Natural killer cell (primary cell): ENCODE data around the gene PTTG1. TPM values are rescaled to one million over a fixed set of nuclear protein-coding genes. Genes with fewer than 3 reads are reported as not detected.

Source experiments
- ATAC-seq, 3 donors: fragments of 150-1000 bp in 2 of 3; fragments of 200-7000 bp in 1 of 3; cut with Tn5 transposase; 1 replicate in 1 of 3; 2 replicates in 2 of 3; pipeline ENCODE4 v1.10.0; 2021; ENCODE audit warnings: mild to moderate bottlenecking in 2 of 3, moderate library complexity in 2 of 3
- DNase-seq, 2 donors: peaks; one replicate each; pipeline versions ENCODE4 v3.0.0 to v3.0.0-alpha.2; 2013 to 2021; ENCODE audit warnings: mixed read lengths in 1 of 2
- H3K27ac ChIP-seq: one replicate; pipeline ENCODE4 v1.5.1; 2013; ENCODE audit warnings: mild to moderate bottlenecking, low read length
- H3K27me3 ChIP-seq: one replicate; pipeline ENCODE4 v1.6.1; 2013; ENCODE audit warnings: low read length; ENCODE audit not compliant: control insufficient read depth, insufficient read depth
- H3K36me3 ChIP-seq: one replicate; pipeline ENCODE4 v1.6.1; 2013; ENCODE audit warnings: low read length; ENCODE audit not compliant: control insufficient read depth, insufficient read depth
- H3K4me1 ChIP-seq: one replicate; pipeline ENCODE4 v1.6.1; 2013; ENCODE audit warnings: low read length; ENCODE audit not compliant: control insufficient read depth, insufficient read depth
- H3K4me3 ChIP-seq: one replicate; pipeline ENCODE4 v1.5.1; 2013; ENCODE audit warnings: low read length
- H3K9me3 ChIP-seq: one replicate; pipeline ENCODE4 v1.6.1; 2013; ENCODE audit warnings: low read length; ENCODE audit not compliant: control insufficient read depth, insufficient read depth
- H3K27ac Mint-ChIP-seq, 2 donors: one replicate each; pipeline ENCODE4 v1.8.0; 2022; ENCODE audit warnings: mild to moderate bottlenecking in 2 of 2, mixed read lengths in 2 of 2, moderate library complexity in 1 of 2
- H3K27me3 Mint-ChIP-seq, 2 donors: one replicate each; pipeline ENCODE4 v1.8.0; 2022; ENCODE audit warnings: low read depth in 2 of 2, mixed read lengths in 2 of 2
- H3K36me3 Mint-ChIP-seq: one replicate; pipeline ENCODE4 v1.8.0; 2022; ENCODE audit warnings: mixed read lengths
- H3K4me1 Mint-ChIP-seq, 2 donors: one replicate each; pipeline ENCODE4 v1.8.0; 2022; ENCODE audit warnings: mixed read lengths in 2 of 2
- H3K4me3 Mint-ChIP-seq: one replicate; pipeline ENCODE4 v1.8.0; 2022; ENCODE audit warnings: mild to moderate bottlenecking, moderate library complexity, mixed read lengths
- H3K9me3 Mint-ChIP-seq, 2 donors: one replicate each; pipeline ENCODE4 v1.8.0; 2022; ENCODE audit warnings: mixed read lengths in 2 of 2
- WGBS: methylation state at CpG from one replicate; pipeline ENCODE4 v1.1.7; 2013; ENCODE audit warnings: missing lambda C conversion rate; ENCODE audit not compliant: insufficient coverage; 5-methylcytosine and 5-hydroxymethylcytosine counted together
- intact Hi-C: fragments of 100-400 bp; cut with micrococcal nuclease; formaldehyde crosslinking; loops from one replicate; pipeline ENCODE4 v1.14.2; 2022
- total RNA-seq, 4 donors: library from RNA; stranded (reverse); fragments of 120-200 nt in 1 of 4; gene quantifications; one replicate each; pipeline versions ENCODE4 v1.2.3 to v1.2.4, GENCODE V29; 2013 to 2022
- TF ChIP-seq, protein P1 (sequence below): fragments of 200-600 bp; IDR thresholded peaks from one replicate; pipeline ENCODE4 v1.8.0; 2022; ENCODE audit warnings: antibody characterized with exemption

PTTG1 gene
- total RNA-seq, 3 donors from 2014 or later (not counting 1 experiment from before 2014, with no cell fraction given) = 11.7 to 14.8 (median 12.1) TPM

- H3K36me3 ChIP-seq = no peaks in the 10 kb centered on the region
- no peaks in the 10 kb centered on the region for H3K9me3 ChIP-seq
- intact Hi-C loops = no loop called here
- no peaks in the 10 kb centered on the region for H3K4me1 ChIP-seq
- DNase-seq (no peak), ATAC-seq (no peak)
- 97% methylated on average over 2 of the region's 2 CpGs for WGBS
- Mint-ChIP-seq H3K4me1 (peaks cover 0 to 11% of the 10 kb centered on the region in 2 donors), H3K4me3 (no peak overlapping the region), H3K9me3 (no peaks in the 10 kb centered on the region), H3K27ac (no peak overlapping the region), H3K27me3 (peaks cover 8 to 12% of the 10 kb centered on the region in 2 donors), H3K36me3 (no peaks in the 10 kb centered on the region)
- TF ChIP-seq, protein P1, sequence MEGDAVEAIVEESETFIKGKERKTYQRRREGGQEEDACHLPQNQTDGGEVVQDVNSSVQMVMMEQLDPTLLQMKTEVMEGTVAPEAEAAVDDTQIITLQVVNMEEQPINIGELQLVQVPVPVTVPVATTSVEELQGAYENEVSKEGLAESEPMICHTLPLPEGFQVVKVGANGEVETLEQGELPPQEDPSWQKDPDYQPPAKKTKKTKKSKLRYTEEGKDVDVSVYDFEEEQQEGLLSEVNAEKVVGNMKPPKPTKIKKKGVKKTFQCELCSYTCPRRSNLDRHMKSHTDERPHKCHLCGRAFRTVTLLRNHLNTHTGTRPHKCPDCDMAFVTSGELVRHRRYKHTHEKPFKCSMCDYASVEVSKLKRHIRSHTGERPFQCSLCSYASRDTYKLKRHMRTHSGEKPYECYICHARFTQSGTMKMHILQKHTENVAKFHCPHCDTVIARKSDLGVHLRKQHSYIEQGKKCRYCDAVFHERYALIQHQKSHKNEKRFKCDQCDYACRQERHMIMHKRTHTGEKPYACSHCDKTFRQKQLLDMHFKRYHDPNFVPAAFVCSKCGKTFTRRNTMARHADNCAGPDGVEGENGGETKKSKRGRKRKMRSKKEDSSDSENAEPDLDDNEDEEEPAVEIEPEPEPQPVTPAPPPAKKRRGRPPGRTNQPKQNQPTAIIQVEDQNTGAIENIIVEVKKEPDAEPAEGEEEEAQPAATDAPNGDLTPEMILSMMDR = no peak
- H3K27me3 ChIP-seq = no peaks in the 10 kb centered on the region
- H3K4me3 ChIP-seq = no peak overlapping the region
- no peak overlapping the region for H3K27ac ChIP-seq
Measured at GRCh38 chr5:160451281-160451680, 29.6 kb downstream of the PTTG1 start.

- H3K4me1 ChIP-seq = no peaks in the 10 kb centered on the region
- H3K4me3 ChIP-seq = no peak overlapping the region
- DNase-seq (no peak), ATAC-seq (no peak)
- no peaks in the 10 kb centered on the region for H3K9me3 Mint-ChIP-seq
- no peaks in the 10 kb centered on the region for H3K36me3 Mint-ChIP-seq
- H3K27ac Mint-ChIP-seq = no peak overlapping the region
- TF ChIP-seq, protein P1 = no peak
- intact Hi-C loops = no loop called here
- H3K36me3 ChIP-seq = no peaks in the 10 kb centered on the region
- H3K27me3 ChIP-seq = no peaks in the 10 kb centered on the region
- no peaks in the 10 kb centered on the region for H3K9me3 ChIP-seq
- H3K27ac ChIP-seq = no peak overlapping the region
- H3K4me3 Mint-ChIP-seq = no peak overlapping the region
- peaks cover 0 to 14% of the 10 kb centered on the region in 2 donors for H3K4me1 Mint-ChIP-seq
- peaks cover 8 to 17% of the 10 kb centered on the region in 2 donors for H3K27me3 Mint-ChIP-seq
Measured at GRCh38 chr5:160452036-160452435, 30.4 kb downstream of the PTTG1 start.

GRCh38 chr5:160452795-160453194 is 31.1 kb downstream of the PTTG1 start:
- no peaks in the 10 kb centered on the region for H3K27me3 ChIP-seq

DNA sequence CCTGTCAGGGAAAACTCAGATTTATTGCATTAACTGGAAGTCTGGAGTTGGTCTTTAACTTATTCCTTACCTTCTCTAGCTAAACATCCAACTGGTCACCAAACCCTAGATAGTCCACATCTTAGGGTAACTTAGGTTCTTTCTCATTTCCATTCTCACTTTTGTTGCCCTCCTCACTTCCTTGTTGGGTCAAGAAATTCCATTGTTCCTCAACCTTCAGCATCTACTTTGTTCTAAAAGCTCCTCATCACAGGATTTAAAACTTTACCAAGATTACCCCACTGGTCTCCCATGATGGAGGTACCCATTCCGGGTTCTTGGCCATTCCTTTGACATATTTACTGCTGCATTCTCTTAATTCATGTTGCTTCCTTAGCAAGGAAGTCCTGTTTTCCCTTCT is 32.1 kb downstream of the PTTG1 start:
- Mint-ChIP-seq H3K27ac (no peak overlapping the region), H3K27me3 (peaks cover 8 to 17% of the 10 kb centered on the region in 2 donors), H3K4me1 (peaks cover 0 to 14% of the 10 kb centered on the region in 2 donors), H3K9me3 (no peaks in the 10 kb centered on the region), H3K4me3 (no peak overlapping the region), H3K36me3 (no peaks in the 10 kb centered on the region)
- H3K27me3 ChIP-seq = no peaks in the 10 kb centered on the region
- intact Hi-C loops = no loop called here
- no peaks in the 10 kb centered on the region for H3K9me3 ChIP-seq
- DNase-seq = no peak
- no peak overlapping the region for H3K27ac ChIP-seq
- H3K4me1 ChIP-seq = no peaks in the 10 kb centered on the region
- TF ChIP-seq, protein P1 = no peak
- 47% methylated on average over 1 of the region's 1 CpG for WGBS
- H3K36me3 ChIP-seq = no peaks in the 10 kb centered on the region
- no peak for ATAC-seq
- no peak overlapping the region for H3K4me3 ChIP-seq

More at GRCh38 chr5:160452795-160453194, 31.1 kb downstream of the PTTG1 start:
- Histone ChIP-seq H3K36me3 (no peaks in the 10 kb centered on the region), H3K9me3 (no peaks in the 10 kb centered on the region), H3K4me3 (no peak overlapping the region), H3K27ac (no peak overlapping the region), H3K4me1 (no peaks in the 10 kb centered on the region)
- H3K27me3 Mint-ChIP-seq = peaks cover 8 to 17% of the 10 kb centered on the region in 2 donors
- no peak overlapping the region for H3K27ac Mint-ChIP-seq
- H3K36me3 Mint-ChIP-seq = no peaks in the 10 kb centered on the region
- intact Hi-C loops = no loop called here
- H3K4me1 Mint-ChIP-seq = peaks cover 0 to 14% of the 10 kb centered on the region in 2 donors
- H3K4me3 Mint-ChIP-seq = no peak overlapping the region
- ATAC-seq (no peak), DNase-seq (no peak)
- no peaks in the 10 kb centered on the region for H3K9me3 Mint-ChIP-seq
- WGBS = 37% methylated on average over 5 of the region's 6 CpGs
- TF ChIP-seq, protein P1 = no peak
